Loucy (cell line): ENCODE data around the gene PPHLN1.

Experiments
- H2AFZ ChIP-seq: fragments of 200-600 bp; sonication (generic); 2 replicates; pipeline ENCODE4 v1.6.0; 2016; ENCODE audit warnings: antibody characterized with exemption, mild to moderate bottlenecking, low read length, moderate library complexity
- H3F3A ChIP-seq: fragments of 200-600 bp; 2 replicates; pipeline ENCODE4 v1.6.0; 2016; ENCODE audit warnings: antibody characterized with exemption, low read depth, mild to moderate bottlenecking
- H3K27me3 ChIP-seq: fragments of 200-600 bp; sonication (generic); 2 replicates; pipeline ENCODE4 v1.6.1; 2014; ENCODE audit warnings: low read length, mild to moderate bottlenecking; ENCODE audit not compliant: insufficient read depth, poor library complexity, severe bottlenecking
- H3K36me3 ChIP-seq: fragments of 200-600 bp; sonication (generic); 2 replicates; pipeline ENCODE4 v1.6.1; 2016; ENCODE audit warnings: low read length; ENCODE audit not compliant: insufficient read depth
- H3K4me1 ChIP-seq: fragments of 200-600 bp; sonication (generic); 2 replicates; pipeline ENCODE4 v1.5.1; 2014; ENCODE audit warnings: low read length, mild to moderate bottlenecking; ENCODE audit not compliant: insufficient read depth, poor library complexity, severe bottlenecking
- H3K4me2 ChIP-seq: fragments of 200-600 bp; sonication (generic); 2 replicates; pipeline ENCODE4 v1.6.0; 2014; ENCODE audit warnings: antibody characterized with exemption, low read length, low read depth, mild to moderate bottlenecking; ENCODE audit not compliant: poor library complexity, severe bottlenecking
- H3K4me3 ChIP-seq: fragments of 200-600 bp; sonication (generic); 2 replicates; pipeline ENCODE4 v1.5.1; 2014; ENCODE audit warnings: low read length, mild to moderate bottlenecking, mixed read lengths; ENCODE audit not compliant: poor library complexity, severe bottlenecking
- H3K79me2 ChIP-seq: fragments of 200-600 bp; sonication (generic); 2 replicates; pipeline ENCODE4 v1.6.1; 2014; ENCODE audit warnings: low read length; ENCODE audit not compliant: insufficient read depth
- H3K9ac ChIP-seq: fragments of 200-600 bp; sonication (generic); 2 replicates; pipeline ENCODE4 v1.6.0; 2014; ENCODE audit warnings: mild to moderate bottlenecking, low read depth, low read length, moderate library complexity; ENCODE audit not compliant: poor library complexity, severe bottlenecking
- H3K9me2 ChIP-seq: fragments of 200-600 bp; sonication (generic); replicated peaks from 2 replicates; pipeline ENCODE4 v1.6.1; 2016; ENCODE audit warnings: low read depth, low read length, mixed read lengths
- H3K9me3 ChIP-seq: fragments of 200-600 bp; sonication (generic); 2 replicates; pipeline ENCODE4 v1.6.1; 2014; ENCODE audit warnings: mild to moderate bottlenecking, antibody characterized with exemption, low read length, low read depth; ENCODE audit not compliant: insufficient read depth
- H4K20me1 ChIP-seq: fragments of 200-600 bp; sonication (generic); 2 replicates; pipeline ENCODE4 v1.6.0; 2014; ENCODE audit warnings: antibody characterized with exemption, low read length, mild to moderate bottlenecking; ENCODE audit not compliant: insufficient read depth, poor library complexity, severe bottlenecking
- EZH2phosphoT487 ChIP-seq: fragments of 200-600 bp; IDR thresholded peaks from 2 replicates; pipeline ENCODE4 v1.6.1; 2018; ENCODE audit warnings: antibody characterized with exemption, mild to moderate bottlenecking, moderate library complexity, borderline replicate concordance
- TF ChIP-seq, protein P1 (sequence below): fragments of 200-600 bp; sonication (generic); conservative IDR thresholded peaks from 2 replicates; pipeline ENCODE4 v1.5.1; 2014; ENCODE audit warnings: mild to moderate bottlenecking, antibody characterized with exemption, low read length

PPHLN1 gene

GRCh38 chr12:42490261-42490842, 164.4 kb downstream of the PPHLN1 start:
- H3K79me2 ChIP-seq, result no peaks in the 10 kb centered on the region
- H4K20me1 ChIP-seq, result no peaks in the 10 kb centered on the region
- no peaks in the 10 kb centered on the region for H3K36me3 ChIP-seq
- no peaks in the 10 kb centered on the region for H3K9me2 ChIP-seq
- no peak for TF ChIP-seq EZH2phosphoT487
- TF ChIP-seq, protein P1, sequence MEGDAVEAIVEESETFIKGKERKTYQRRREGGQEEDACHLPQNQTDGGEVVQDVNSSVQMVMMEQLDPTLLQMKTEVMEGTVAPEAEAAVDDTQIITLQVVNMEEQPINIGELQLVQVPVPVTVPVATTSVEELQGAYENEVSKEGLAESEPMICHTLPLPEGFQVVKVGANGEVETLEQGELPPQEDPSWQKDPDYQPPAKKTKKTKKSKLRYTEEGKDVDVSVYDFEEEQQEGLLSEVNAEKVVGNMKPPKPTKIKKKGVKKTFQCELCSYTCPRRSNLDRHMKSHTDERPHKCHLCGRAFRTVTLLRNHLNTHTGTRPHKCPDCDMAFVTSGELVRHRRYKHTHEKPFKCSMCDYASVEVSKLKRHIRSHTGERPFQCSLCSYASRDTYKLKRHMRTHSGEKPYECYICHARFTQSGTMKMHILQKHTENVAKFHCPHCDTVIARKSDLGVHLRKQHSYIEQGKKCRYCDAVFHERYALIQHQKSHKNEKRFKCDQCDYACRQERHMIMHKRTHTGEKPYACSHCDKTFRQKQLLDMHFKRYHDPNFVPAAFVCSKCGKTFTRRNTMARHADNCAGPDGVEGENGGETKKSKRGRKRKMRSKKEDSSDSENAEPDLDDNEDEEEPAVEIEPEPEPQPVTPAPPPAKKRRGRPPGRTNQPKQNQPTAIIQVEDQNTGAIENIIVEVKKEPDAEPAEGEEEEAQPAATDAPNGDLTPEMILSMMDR, result no peak
- no peaks in the 10 kb centered on the region for H3K27me3 ChIP-seq
- H2AFZ ChIP-seq, result no peak overlapping the region
- no peak overlapping the region for H3K4me3 ChIP-seq
- no peak overlapping the region for H3K4me2 ChIP-seq
- no peaks in the 10 kb centered on the region for H3K4me1 ChIP-seq
- no peaks in the 10 kb centered on the region for H3K9me3 ChIP-seq
- H3F3A ChIP-seq, result no peaks in the 10 kb centered on the region
- no peak overlapping the region for H3K9ac ChIP-seq
